Mesendoderm (in vitro differentiated cells): Measurements from ENCODE around the gene ANAPC1.
"Not testable (repeated sequence)": the region's sequence is repeated elsewhere in the genome, so short reads cannot be mapped to it uniquely, and the experiment has no call there.

Experiments
- DNase-seq: peaks from one replicate; pipeline ENCODE4 v3.0.0; 2013
- H2AK5ac ChIP-seq: 2 replicates; pipeline ENCODE4 v1.6.1; 2013; ENCODE audit warnings: low read length, inconsistent platforms
- H2BK120ac ChIP-seq: 2 replicates; pipeline ENCODE4 v1.6.1; 2013; ENCODE audit warnings: low read depth, mild to moderate bottlenecking, low read length, moderate library complexity, mixed read lengths
- H2BK15ac ChIP-seq: replicated peaks from 2 replicates; pipeline ENCODE4 v1.6.1; 2013; ENCODE audit warnings: low read depth, mild to moderate bottlenecking, moderate library complexity
- H2BK5ac ChIP-seq: 2 replicates; pipeline ENCODE4 v1.6.1; 2013; ENCODE audit warnings: low read length, inconsistent platforms
- H3K18ac ChIP-seq: 2 replicates; pipeline ENCODE4 v1.6.1; 2013; ENCODE audit warnings: mild to moderate bottlenecking, low read length, mixed read lengths
- H3K23ac ChIP-seq: one replicate; pipeline ENCODE4 v1.6.1; 2013; ENCODE audit warnings: low read length
- H3K27ac ChIP-seq: 2 replicates; pipeline ENCODE4 v1.5.1; 2013; ENCODE audit warnings: low read depth, mild to moderate bottlenecking, inconsistent platforms, low read length, moderate library complexity
- H3K27me3 ChIP-seq: 2 replicates; pipeline ENCODE4 v1.6.1; 2013; ENCODE audit warnings: low read length, control low read depth, mild to moderate bottlenecking, inconsistent platforms; ENCODE audit not compliant: insufficient read depth, poor library complexity
- H3K36me3 ChIP-seq: 2 replicates; pipeline ENCODE4 v1.6.1; 2013; ENCODE audit warnings: low read length, inconsistent platforms; ENCODE audit not compliant: control insufficient read depth, insufficient read depth
- H3K4ac ChIP-seq: one replicate; pipeline ENCODE4 v1.6.1; 2013; ENCODE audit warnings: low read depth, mild to moderate bottlenecking, low read length, moderate library complexity
- H3K4me1 ChIP-seq: 2 replicates; pipeline ENCODE4 v1.6.1; 2013; ENCODE audit warnings: low read depth, low read length, inconsistent platforms; ENCODE audit not compliant: control insufficient read depth
- H3K4me2 ChIP-seq: 2 replicates; pipeline ENCODE4 v1.6.1; 2013; ENCODE audit warnings: low read length
- H3K4me3 ChIP-seq: 2 replicates; pipeline ENCODE4 v1.5.1; 2013; ENCODE audit warnings: mild to moderate bottlenecking, low read length
- H3K56ac ChIP-seq: one replicate; pipeline ENCODE4 v1.6.1; 2013; ENCODE audit warnings: low read length
- H3K79me1 ChIP-seq: 2 replicates; pipeline ENCODE4 v1.6.1; 2013; ENCODE audit warnings: low read length, inconsistent platforms
- H3K79me2 ChIP-seq: 2 replicates; pipeline ENCODE4 v1.6.1; 2013; ENCODE audit warnings: mild to moderate bottlenecking, low read length; ENCODE audit not compliant: control insufficient read depth, insufficient read depth
- H3K9ac ChIP-seq: 2 replicates; pipeline ENCODE4 v1.6.1; 2013; ENCODE audit warnings: low read length, inconsistent platforms
- H4K5ac ChIP-seq: one replicate; pipeline ENCODE4 v1.6.1; 2013; ENCODE audit warnings: low read length
- H4K8ac ChIP-seq: one replicate; pipeline ENCODE4 v1.6.1; 2013; ENCODE audit warnings: low read depth, mild to moderate bottlenecking, control low read depth, low read length, moderate library complexity
- WGBS: extraction: QIAGEN DNeasy Blood & Tissue Kit; methylation state at CpG from one replicate; pipeline ENCODE4 v1.1.7; 2013; ENCODE audit warnings: low lambda C conversion rate, missing lambda C conversion rate; ENCODE audit not compliant: insufficient coverage; ENCODE audit errors: extremely low coverage; 5-methylcytosine and 5-hydroxymethylcytosine counted together

Gene ANAPC1

GRCh38 chr2:111781443-111782094 is 102.4 kb downstream of the ANAPC1 start:
- H3K27me3 ChIP-seq, H2AK5ac ChIP-seq: not testable (repeated sequence)
- no CpG with 5 or more reads among the region's 9 CpGs for WGBS

GRCh38 chr2:111777155-111777554 is 106.8 kb downstream of the ANAPC1 start:
- H3K27ac ChIP-seq, H3K36me3 ChIP-seq, H2BK120ac ChIP-seq, H3K27me3 ChIP-seq, H3K4me3 ChIP-seq, DNase-seq, H3K4me2 ChIP-seq, H3K56ac ChIP-seq, H2BK5ac ChIP-seq, H3K4ac ChIP-seq, H3K23ac ChIP-seq, H3K9ac ChIP-seq, H4K8ac ChIP-seq, H3K18ac ChIP-seq, H3K79me1 ChIP-seq, H3K79me2 ChIP-seq, H3K4me1 ChIP-seq, H2AK5ac ChIP-seq, H4K5ac ChIP-seq, H2BK15ac ChIP-seq: not testable (repeated sequence)
- no CpG with 5 or more reads among the region's 4 CpGs for WGBS

More at GRCh38 chr2:111781443-111782094, 102.4 kb downstream of the ANAPC1 start:
- not testable (repeated sequence) for H2BK5ac ChIP-seq, H3K79me1 ChIP-seq, H3K27ac ChIP-seq, H3K18ac ChIP-seq, H3K23ac ChIP-seq, H3K4me1 ChIP-seq, H3K4me3 ChIP-seq, H3K79me2 ChIP-seq, H2BK15ac ChIP-seq, H3K9ac ChIP-seq, H3K56ac ChIP-seq, H3K36me3 ChIP-seq, H4K8ac ChIP-seq, H3K4me2 ChIP-seq, H2BK120ac ChIP-seq, H3K4ac ChIP-seq, DNase-seq, H4K5ac ChIP-seq

GRCh38 chr2:111776296-111776695 is 107.7 kb downstream of the ANAPC1 start:
- WGBS, result no CpG with 5 or more reads among the region's 3 CpGs
- H4K5ac ChIP-seq, DNase-seq: not testable (repeated sequence)

GRCh38 chr2:111772180-111772579 is 111.8 kb downstream of the ANAPC1 start:
- H3K27ac ChIP-seq, H3K4ac ChIP-seq, H4K5ac ChIP-seq, H3K79me1 ChIP-seq, H3K36me3 ChIP-seq, DNase-seq, H4K8ac ChIP-seq, H3K4me3 ChIP-seq, H2BK120ac ChIP-seq, H3K79me2 ChIP-seq, H2BK15ac ChIP-seq, H3K23ac ChIP-seq, H2AK5ac ChIP-seq, H3K56ac ChIP-seq, H3K4me2 ChIP-seq, H3K27me3 ChIP-seq, H3K18ac ChIP-seq, H3K4me1 ChIP-seq, H3K9ac ChIP-seq, H2BK5ac ChIP-seq: not testable (repeated sequence)
- WGBS, result no CpG with 5 or more reads among the region's 6 CpGs

More at GRCh38 chr2:111776296-111776695, 107.7 kb downstream of the ANAPC1 start:
- H3K4me3 ChIP-seq, H3K27me3 ChIP-seq, H3K36me3 ChIP-seq, H2BK15ac ChIP-seq, H2AK5ac ChIP-seq, H3K9ac ChIP-seq, H2BK5ac ChIP-seq, H3K79me2 ChIP-seq, H3K4me1 ChIP-seq, H3K56ac ChIP-seq, H3K79me1 ChIP-seq, H3K4me2 ChIP-seq, H2BK120ac ChIP-seq, H3K18ac ChIP-seq, H3K27ac ChIP-seq, H3K4ac ChIP-seq, H4K8ac ChIP-seq, H3K23ac ChIP-seq: not testable (repeated sequence)

- H3K4me3 ChIP-seq, H2BK120ac ChIP-seq, H3K4me2 ChIP-seq, H3K23ac ChIP-seq, H3K4ac ChIP-seq, H3K36me3 ChIP-seq, H3K9ac ChIP-seq, H4K5ac ChIP-seq, H3K56ac ChIP-seq, H3K79me1 ChIP-seq, H2AK5ac ChIP-seq, H3K79me2 ChIP-seq, H3K4me1 ChIP-seq, H3K18ac ChIP-seq, H2BK15ac ChIP-seq, H3K27me3 ChIP-seq, H4K8ac ChIP-seq, DNase-seq, H3K27ac ChIP-seq, H2BK5ac ChIP-seq: not testable (repeated sequence)
- no CpG with 5 or more reads among the region's 3 CpGs for WGBS
These were observed 112.9 kb downstream of the ANAPC1 start for GRCh38 chr2:111770916-111771658.
